CD4-positive, alpha-beta T cell treated with Interleukin-2 at 100 ng/mL for 4 hours (primary cell): ENCODE results near the gene VGLL4.
"Not testable (repeated sequence)": the region's sequence is repeated elsewhere in the genome, so short reads cannot be mapped to it uniquely, and the experiment has no call there.

Source experiments
- DNase-seq: peaks from one replicate; pipeline ENCODE4 v3.0.0-alpha.2; 2020; ENCODE audit warnings: low spot score

The VGLL4 gene, protein sequence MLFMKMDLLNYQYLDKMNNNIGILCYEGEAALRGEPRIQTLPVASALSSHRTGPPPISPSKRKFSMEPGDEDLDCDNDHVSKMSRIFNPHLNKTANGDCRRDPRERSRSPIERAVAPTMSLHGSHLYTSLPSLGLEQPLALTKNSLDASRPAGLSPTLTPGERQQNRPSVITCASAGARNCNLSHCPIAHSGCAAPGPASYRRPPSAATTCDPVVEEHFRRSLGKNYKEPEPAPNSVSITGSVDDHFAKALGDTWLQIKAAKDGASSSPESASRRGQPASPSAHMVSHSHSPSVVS

DNA sequence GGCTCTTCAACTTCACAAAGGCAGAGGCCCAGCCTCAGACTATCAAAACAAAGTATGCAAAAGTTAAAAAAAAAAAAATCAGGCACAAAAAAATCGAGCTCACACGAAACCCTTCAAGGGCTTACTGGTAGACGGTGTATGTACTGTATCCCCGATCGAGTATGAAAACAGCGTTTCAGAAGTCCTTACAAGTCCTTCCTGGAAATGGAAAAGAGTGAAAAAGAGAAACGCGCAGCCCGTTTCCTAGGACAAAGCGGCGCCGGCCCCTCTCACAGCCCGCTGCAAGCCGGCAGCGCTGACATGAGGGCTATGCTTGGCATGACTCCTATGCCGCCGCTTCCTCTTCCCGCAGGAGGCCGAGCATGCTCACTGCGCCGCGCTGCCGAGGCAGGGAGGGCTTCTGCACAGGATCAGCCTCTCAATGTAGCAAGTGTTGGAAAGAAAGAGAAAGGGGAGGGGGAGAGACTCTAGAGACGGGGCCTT is at the start of gene VGLL4:
VGLL4 (minus strand) TSS at position 311 of the 483 bp plus-strand sequence. CDS start 397 bp downstream, outside the sequence.
- peak; percentile 57 for DNase-seq

DNA sequence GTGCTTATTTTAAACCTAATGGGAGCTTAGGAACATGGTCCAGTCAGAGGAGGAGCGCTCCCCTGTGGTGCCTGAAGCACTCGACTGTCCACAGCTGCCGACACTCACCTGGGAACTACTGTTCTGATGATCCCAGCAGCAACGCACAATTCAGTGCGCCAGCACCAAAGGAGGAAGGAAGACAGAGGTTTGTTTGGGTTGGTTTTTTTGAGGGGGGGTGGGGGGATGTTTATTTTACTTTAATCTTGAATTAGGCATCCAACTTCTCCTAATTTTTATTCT is 48.8 kb upstream of the VGLL4 start:
- DNase-seq = no peak

DNA sequence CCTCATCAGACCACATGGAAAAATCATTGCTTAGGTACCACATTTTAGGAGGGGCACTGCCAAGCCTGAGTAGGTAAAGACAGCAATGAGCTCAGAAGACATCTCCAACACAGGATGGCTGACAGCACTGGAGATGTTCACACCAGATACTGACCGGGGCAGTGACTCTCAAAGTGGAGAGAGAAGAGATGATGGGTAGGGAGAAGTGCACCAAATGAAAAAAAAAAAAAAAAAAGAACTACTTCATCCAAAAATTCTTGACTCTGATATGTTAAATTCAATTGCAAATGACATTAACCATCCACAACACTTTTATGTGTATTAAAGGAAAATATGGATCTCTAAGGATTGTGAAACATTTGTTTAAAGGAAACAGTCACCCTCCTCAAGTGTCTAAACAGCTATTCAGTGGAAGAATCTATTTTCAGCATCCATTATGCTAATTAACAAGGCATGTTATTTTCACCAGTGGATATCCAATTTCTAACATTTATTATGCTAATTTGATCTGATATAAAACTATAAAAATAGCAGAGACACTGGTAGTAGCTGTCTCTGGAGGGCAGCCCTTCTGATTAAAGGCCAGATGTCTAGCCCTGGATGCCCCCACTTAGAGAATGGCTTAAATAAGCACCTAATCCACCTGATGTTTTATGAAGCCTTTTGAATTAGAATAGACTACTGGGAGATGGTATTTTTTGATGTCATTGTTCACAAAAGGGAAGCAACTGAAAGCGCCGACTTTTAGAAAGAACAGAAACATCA is 48.2 kb upstream of the VGLL4 start:
- DNase-seq = no peak

DNA sequence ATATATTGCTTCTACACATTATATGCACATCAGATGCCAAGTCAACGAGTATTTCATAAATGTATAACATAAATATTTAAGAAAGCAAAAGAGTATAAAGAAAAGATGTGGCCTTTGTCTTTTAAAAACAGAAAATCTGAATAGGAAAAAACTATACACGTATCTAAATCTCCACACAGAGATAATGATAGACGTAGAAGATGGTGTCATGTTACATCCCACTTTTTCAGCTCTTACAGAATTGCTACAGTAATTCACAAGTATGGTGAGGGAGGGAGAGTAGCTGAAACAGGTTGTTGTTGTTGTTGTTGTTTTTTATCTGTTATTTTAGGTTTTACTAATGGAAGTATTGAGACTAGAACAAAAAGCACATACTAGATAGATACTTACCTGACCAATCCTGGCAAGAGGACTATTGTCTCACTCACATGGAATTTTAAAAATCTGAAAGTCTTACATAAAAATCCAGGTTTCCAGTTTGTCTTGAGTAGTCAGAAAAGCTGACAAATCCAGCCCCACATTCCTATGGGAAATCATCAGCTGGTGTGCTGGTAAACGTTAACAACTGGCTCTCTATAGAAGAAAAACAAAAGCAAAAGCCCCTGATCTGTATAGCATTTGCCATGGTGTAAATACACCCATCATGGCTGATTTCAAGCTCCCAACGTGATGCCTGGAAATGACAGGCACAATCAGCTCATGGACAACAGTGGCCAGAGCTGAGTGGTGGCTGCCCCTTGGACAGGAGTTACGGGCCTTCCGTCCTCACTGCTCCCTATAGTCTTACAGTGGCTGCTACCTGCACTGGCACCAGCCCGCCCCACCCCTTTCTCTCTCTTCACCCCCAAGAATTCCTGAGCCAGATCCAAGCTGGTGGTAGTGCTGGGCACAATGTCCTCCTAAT is 47.4 kb upstream of the VGLL4 start:
- no peak for DNase-seq

DNA sequence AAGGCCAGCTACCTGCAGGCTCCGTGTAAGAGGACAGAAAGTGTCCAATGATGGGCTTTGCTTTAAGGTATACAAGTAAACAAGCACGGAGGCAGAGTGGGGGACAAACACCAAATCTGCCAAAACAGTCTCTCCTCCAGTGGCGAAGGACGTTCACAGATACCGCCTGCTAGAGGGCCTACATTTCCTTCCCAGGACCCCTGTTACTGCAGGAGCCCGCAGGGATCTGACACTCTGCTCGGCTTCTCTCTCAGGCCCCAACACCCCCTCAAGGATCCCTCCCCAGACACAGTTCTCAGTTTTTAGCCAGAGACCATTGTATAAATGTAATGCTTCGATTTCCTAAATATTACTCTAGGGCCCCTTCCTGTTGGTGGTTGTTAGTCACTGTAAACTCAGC is 46.0 kb upstream of the VGLL4 start:
- no peak for DNase-seq

DNA sequence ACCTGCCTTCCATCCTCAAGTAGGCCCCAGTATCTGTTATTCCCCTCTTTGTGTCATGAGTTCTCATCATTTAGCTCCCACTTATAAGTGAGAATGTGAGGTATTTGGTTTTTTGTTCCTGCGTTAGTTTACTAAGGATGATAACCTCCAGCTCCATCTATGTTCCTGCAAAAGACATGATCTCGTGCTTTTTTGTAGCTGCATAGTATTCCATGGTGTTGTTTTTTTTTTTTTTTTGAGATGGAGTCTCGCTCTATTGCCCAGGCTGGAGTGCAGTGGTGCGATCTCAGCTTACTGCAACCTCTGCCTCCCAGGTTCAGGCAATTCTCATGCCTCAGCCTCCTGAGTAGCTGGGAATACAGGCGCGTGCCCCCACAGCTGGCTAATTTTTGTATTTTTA is 41.3 kb upstream of the VGLL4 start:
- not testable (repeated sequence) for DNase-seq

DNA sequence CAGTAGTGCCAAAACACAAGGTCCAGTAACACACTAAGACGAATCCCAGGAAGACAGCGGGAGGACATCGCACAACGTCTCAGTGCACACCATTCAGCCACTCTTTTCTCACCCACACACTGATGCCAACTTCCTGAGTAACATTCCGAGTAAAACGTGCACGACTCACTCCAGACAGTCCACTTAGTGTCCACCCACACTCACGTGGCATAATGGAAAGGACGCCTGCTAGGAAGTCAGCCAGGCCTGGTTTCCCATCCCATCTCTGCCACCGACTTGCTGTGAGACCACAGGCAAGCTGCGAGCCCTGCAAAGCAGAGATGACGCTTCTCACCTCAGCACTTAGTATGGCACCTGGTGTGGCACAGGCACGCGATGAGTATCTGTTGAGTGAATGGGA is 36.8 kb upstream of the VGLL4 start:
- no peak for DNase-seq

DNA sequence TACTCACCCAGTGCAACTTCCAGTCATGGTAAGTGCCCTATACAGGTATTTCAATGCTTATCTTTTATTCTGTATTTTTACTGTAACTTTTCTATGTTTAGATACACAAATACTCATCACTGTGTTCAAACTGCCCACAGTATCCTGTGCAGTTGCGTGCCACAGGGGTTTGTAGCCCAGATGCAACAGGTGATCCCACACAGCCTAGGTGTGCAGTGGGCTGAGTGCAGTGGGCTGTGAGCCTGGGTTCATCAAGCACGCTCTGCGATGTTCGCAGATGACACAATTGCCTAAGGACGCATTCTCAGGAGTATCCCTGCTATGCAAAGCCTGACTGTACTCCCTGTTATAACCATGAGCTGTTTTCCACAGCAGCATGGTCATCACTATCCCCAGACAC is 36.2 kb upstream of the VGLL4 start:
- DNase-seq = no peak

DNA sequence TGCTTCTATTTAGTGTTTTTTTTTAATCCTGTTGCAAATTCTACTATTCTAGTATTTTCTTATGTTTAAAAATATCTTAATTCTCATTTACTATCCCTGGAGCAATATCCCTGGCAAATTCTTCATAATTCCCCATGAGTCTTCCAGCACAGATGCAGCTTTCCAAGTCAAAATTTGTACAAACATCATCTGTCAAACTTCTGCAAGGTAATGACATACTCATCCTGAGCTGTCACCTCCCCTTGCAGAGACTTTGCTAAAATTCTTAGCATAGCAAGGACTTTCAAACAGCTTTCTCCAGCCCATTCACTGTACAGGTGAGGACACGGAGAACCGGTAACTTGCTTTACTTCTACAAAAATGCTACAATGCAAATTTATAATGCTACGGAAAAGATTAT is 28.6 kb upstream of the VGLL4 start:
- DNase-seq = no peak

DNA sequence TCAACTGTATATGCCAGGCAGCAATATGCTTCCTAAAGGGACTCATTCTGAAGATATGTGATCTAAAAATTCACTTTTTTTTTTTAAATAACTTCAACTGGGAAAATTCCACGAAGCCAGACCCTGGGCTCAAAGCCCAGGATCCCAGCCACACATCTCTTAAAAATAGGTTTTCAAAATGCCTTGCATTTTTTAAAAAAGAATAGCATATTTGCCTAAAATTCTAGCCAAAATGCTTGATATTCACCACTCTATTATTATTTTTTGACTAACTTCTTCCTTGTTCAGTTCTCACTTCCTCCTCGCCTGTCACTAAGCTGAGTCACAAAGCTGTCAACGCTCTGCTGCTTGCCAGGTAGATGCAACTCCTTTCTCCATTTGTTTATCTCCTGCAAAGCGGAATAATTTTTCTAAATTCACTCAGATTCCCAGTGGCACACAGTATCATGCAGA is 28.0 kb upstream of the VGLL4 start:
- DNase-seq = no peak

DNA sequence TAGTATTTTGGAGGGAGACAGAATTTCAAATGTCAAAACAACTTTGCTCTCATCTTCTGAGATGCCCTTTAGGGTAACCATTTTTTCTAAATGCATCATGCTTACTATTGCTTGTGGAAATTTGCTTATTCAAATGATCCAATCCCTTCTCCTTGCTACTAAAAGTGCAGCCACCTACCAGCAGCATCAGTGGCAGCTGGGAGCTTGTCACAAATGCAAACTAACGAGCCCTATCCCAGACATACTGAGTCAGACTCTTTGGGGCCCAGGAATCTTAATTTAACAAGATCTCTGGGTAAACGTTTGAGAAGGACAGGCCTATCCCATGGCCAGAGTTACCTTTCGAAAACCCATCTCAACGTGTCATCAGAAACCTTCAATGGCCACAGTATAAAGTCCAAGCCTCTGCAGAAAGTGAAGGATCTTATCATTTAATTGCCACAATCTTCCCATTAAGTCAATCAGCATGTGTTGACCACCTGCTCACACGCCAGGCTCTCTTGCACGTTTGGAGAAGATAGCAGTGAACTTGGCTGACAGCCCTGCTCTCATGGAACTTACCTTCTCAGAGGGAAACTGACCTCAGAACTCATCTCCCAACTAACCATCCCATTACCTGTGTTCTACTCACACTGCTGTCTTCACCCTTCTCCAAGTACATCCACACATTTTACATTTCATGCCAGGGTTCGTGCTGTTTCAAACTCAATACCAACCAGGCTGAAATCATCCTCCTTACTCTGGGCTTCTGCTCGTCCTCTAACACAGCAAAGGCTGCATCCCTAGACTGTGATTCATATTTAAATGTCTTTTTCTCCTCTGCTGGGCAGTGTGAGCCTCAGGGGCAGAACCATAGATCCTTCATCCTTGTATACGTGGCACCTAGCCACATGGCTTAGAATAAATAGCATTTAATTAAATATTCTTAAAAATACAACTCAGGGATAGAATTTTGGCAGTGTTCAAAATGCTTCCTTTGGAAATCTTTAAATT is 24.8 kb upstream of the VGLL4 start:
- no peak for DNase-seq

DNA sequence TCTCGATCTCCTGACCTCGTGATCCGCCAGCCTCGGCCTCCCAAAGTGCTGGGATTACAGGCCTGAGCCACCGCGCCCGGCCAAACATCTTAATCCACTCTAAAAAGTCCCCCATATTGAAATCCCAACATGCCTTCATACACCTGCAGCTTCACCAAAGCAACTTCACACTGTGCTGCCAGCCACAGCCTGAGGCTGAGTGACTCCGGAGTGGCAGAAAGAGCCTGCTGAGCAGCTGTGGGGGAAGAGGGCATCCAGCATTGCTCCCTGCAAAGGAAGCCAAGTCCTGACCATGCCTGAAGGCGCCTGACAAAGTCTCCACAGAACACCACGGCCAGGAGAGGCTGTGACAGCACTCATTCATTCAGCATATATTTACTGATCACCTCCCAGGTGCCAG is 21.6 kb upstream of the VGLL4 start:
- no peak for DNase-seq

DNA sequence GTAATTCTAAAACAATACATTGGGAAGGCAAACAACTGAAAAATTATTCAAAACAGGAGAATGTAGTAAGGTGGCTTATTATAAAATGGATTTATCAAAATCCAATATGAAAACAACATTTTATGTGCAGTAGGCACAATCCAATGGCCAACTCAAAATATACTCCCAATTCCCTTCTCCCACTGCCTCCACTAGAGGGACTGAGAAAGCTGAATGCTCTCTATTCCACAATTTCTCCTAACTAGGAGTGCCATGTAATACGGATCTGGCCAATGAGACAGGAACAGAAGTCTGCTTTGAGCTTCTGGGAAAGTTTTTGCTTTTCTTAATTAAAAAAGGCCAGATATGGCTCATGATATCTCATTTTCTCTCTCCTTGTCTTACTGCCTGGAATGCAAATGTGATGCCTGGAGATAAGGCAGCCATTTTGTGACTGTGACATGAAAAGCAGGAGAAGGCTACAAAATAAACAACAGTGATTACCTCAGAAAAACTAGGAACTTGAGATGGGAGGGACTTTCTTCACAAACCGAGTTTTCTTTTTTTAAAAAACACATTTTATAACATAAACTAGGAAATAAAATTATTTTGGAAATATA is 18.8 kb upstream of the VGLL4 start:
- DNase-seq = no peak

DNA sequence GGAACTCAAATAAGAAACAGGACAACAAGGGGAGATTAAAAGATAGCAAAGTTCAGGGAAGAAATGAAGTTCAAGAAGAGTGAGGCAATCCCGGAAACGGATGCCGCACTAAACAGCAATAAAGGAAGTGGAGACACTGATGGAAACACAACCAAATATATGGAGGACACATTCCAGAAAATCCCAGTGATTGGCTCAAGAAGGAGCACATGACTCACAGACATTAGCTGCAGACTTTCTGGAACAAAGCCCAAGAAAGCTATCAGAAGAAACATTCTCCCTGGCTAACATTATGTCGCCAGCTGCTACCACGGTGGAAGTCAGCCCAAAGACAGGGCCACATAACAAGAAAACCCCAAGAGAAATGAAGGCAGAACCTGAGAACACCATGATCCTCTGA is 18.1 kb upstream of the VGLL4 start:
- DNase-seq = no peak

DNA sequence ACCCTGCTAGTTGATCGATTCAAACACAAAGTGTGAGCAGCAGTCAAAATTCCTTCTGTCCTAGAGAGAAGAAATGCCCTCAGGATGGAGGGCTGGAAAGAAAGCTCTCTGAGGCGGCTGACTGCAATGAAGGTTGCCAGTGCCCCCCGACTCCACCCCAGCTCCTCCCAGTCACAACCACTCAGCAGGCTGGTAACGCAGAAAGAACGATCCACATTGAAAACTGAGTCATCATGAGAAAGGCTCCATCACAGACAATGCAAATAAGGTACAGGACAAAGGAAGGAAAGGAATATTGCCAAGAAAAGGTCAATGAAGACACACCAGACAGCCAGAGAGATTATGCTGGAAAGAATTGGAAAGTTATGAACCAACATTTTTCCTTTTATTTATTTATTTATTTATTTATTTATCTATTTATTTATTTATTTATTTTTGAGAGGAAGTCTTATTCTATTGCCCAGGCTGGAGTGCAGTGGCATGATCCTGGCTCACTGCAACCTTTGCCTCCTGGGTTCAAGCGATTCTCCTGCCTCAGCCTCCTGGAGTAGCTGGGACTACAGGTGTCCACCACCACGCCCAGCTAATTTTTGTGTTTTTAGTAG is 17.4 kb upstream of the VGLL4 start:
- no peak for DNase-seq

DNA sequence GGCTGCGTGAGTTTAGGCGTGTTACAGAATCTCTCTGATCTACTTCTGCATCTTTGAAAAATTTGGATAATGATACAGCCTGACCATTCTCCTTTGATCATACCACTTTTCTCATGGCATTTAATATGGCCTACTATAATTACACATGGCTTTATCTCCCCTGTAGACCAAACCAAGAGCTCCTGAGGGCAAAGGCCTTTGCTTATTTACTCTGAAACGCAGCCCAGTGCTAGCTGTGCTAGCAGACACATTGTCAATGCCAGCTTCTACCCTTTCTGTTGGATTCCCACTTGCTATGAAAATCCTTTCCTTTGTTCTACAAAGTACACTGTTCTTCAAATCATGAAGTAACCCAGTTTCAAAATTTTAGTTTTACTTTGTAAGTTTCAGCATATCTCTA is 16.5 kb upstream of the VGLL4 start:
- no peak for DNase-seq

DNA sequence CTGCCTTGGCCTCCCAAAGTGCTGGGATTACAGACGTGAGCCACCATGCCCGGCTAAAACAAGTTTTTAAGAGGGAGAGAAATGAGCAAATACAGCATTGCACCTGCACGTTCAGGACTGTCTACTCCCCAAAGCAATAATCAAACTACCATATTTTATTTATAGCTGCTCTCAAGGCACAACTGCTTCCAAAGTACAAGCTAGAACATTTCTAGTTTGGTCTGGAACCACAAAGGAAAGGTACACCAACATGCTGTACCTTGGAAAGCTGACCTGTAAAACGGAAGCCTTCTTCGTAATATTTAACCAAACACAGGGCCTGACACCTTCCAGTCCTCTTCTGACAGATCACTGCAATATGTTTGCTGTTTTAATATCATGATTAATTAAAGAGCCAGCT is 14.5 kb upstream of the VGLL4 start:
- no peak for DNase-seq

DNA sequence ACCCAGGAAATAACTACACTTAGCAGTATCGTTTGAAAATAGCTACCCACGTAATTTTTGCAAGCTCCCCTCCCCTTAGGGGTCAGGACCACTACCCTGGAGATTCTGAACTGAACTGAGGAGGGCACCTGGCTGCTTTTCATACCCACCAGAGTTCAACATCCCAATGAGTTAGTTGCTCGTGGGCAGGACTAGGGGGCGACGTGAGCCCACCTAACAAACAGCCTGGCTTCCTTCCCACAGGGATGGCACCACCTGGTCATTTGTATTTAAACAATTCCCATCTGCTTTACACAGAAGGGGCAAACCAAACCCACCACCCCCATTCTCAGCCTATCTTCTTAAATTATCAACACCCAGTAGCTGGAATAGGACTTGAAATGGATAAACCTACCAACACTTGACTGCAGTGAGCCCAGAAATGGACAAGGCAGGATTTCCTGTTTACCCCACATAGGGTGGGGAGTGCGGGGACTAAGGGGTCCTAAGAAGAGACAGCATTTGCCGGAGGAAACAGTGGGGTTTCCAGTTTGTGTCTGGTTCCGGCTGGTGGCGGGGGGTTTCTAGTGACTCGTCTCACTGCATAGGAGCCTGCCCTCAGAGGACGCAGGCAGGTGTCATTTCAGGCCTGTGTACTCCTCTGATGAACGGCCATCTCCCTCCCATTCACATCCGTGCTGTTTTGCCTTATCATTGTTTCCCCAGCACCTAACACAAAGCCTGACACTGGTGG is 11.6 kb upstream of the VGLL4 start:
- DNase-seq = no peak

DNA sequence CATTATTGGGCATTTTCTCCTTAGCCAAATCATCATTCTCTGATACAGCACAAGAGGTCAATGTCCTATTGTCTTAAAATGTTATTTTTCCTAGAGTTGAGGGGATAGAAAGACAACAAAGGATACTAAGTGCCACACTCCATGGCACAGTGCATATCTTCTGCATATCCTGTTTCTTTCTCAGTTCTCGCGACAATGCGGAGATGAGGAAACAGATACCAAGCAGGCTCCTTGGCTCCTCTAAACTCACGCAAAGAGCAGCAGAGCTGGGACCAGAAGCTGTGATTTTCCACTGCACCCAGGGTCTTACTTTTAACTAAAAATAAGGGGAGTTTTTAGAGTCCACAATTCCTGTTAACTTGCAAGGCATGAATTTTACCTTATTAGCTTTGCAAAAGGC is 10.5 kb upstream of the VGLL4 start:
- DNase-seq = no peak
